Endodermal cell (in vitro differentiated cells): ENCODE data around the gene PHYKPL. TPM values are rescaled to one million over a fixed set of nuclear protein-coding genes. Genes with fewer than 3 reads are reported as not detected.

Experiments
- DNase-seq: peaks from one replicate; pipeline ENCODE4 v3.0.0-alpha.2; 2017
- H3K27ac ChIP-seq: 2 replicates; pipeline ENCODE4 v1.5.1; 2013; ENCODE audit warnings: mild to moderate bottlenecking, low read depth, low read length, moderate library complexity
- H3K27me3 ChIP-seq: 2 replicates; pipeline ENCODE4 v1.6.1; 2013; ENCODE audit warnings: mild to moderate bottlenecking, low read length, moderate library complexity; ENCODE audit not compliant: insufficient read depth, control insufficient read depth, poor library complexity, severe bottlenecking
- H3K36me3 ChIP-seq: 2 replicates; pipeline ENCODE4 v1.7.0; 2013; ENCODE audit warnings: mild to moderate bottlenecking, low read length, moderate library complexity; ENCODE audit not compliant: control insufficient read depth, insufficient read depth
- H3K4me1 ChIP-seq: one replicate; pipeline ENCODE4 v1.7.0; 2013; ENCODE audit warnings: low read length; ENCODE audit not compliant: control insufficient read depth, insufficient read depth
- H3K4me3 ChIP-seq: 2 replicates; pipeline ENCODE4 v1.5.1; 2013; ENCODE audit warnings: mild to moderate bottlenecking, low read length, moderate library complexity
- H3K9ac ChIP-seq: 2 replicates; pipeline ENCODE4 v1.6.1; 2013; ENCODE audit warnings: mild to moderate bottlenecking, low read length, moderate library complexity; ENCODE audit not compliant: poor library complexity, severe bottlenecking; ENCODE audit errors: extremely low read depth
- H3K9me3 ChIP-seq: 2 replicates; pipeline ENCODE4 v1.6.1; 2013; ENCODE audit warnings: mild to moderate bottlenecking, low read length, moderate library complexity; ENCODE audit not compliant: control insufficient read depth
- H3K27ac Mint-ChIP-seq: 2 replicates; pipeline ENCODE4 v1.8.0; 2020; ENCODE audit warnings: mixed read lengths
- H3K27me3 Mint-ChIP-seq: 2 replicates; pipeline ENCODE4 v1.8.0; 2021; ENCODE audit warnings: mild to moderate bottlenecking, mixed read lengths; ENCODE audit not compliant: insufficient read depth
- H3K36me3 Mint-ChIP-seq: 2 replicates; pipeline ENCODE4 v1.8.0; 2020; ENCODE audit warnings: low read depth, mixed read lengths
- H3K4me1 Mint-ChIP-seq: 2 replicates; pipeline ENCODE4 v1.8.0; 2020; ENCODE audit warnings: mixed read lengths
- H3K4me3 Mint-ChIP-seq: 2 replicates; pipeline ENCODE4 v1.8.0; 2020; ENCODE audit warnings: mild to moderate bottlenecking, moderate library complexity, mixed read lengths
- H3K9me3 Mint-ChIP-seq: 2 replicates; pipeline ENCODE4 v1.8.0; 2020; ENCODE audit warnings: mild to moderate bottlenecking, mixed read lengths
- CTCF ChIP-seq: fragments of 200-600 bp; sonication (generic); conservative IDR thresholded peaks from 2 replicates; pipeline ENCODE4 v1.5.0; 2021; ENCODE audit warnings: antibody characterized with exemption, mild to moderate bottlenecking
- WGBS, 2 experiments: methylation state at CpG; one replicate each; pipeline versions ENCODE4 v1.1.5 to v1.1.7; 2013; ENCODE audit warnings: missing lambda C conversion rate in 2 of 2, mixed read lengths in 1 of 2; ENCODE audit not compliant: insufficient coverage in 1 of 2, insufficient read length in 1 of 2; 5-methylcytosine and 5-hydroxymethylcytosine counted together
- total RNA-seq, 2 donors: library from RNA; stranded (reverse); fragmentation: NEBNext Ultra II Directional in 1 of 2; extraction: Animal tissue kit (Norgen Biotek cat#: 25700) in 1 of 2; gene quantifications; 2 replicates in 1 of 2; 3 replicates in 1 of 2; pipeline ENCODE4 v1.2.1, GENCODE V29; 2021

Gene PHYKPL
- total RNA-seq, 2 donors from 2014 or later = 59.9 to 82.5 TPM

- H3K9ac ChIP-seq = no peak overlapping the region
- H3K4me1 ChIP-seq = no peaks in the 10 kb centered on the region
- 80 to 85% methylated on average over 7 to 8 of the region's 8 CpGs for WGBS, 2 experiments
- peaks cover 14% of the 10 kb centered on the region for H3K9me3 ChIP-seq
- peaks cover 4% of the 10 kb centered on the region for H3K4me1 Mint-ChIP-seq
- H3K4me3 Mint-ChIP-seq = no peak overlapping the region
- H3K27ac Mint-ChIP-seq = no peak overlapping the region
- DNase-seq = peak; percentile 78
- H3K27me3 ChIP-seq = no peaks in the 10 kb centered on the region
- H3K27me3 Mint-ChIP-seq = peaks cover 16% of the 10 kb centered on the region
- peaks cover 2% of the 10 kb centered on the region for H3K36me3 Mint-ChIP-seq
- H3K36me3 ChIP-seq = no peaks in the 10 kb centered on the region
- H3K27ac ChIP-seq = no peak overlapping the region
- peak; percentile 70 for TF ChIP-seq CTCF
- H3K9me3 Mint-ChIP-seq = peaks cover 18% of the 10 kb centered on the region
- no peak overlapping the region for H3K4me3 ChIP-seq
These were observed 35.6 kb downstream of the PHYKPL start for GRCh38 chr5:178196986-178197385.

GRCh38 chr5:178196281-178196812 is 36.3 kb downstream of the PHYKPL start:
- Mint-ChIP-seq H3K36me3 (peaks cover 2% of the 10 kb centered on the region), H3K27me3 (peaks cover 16% of the 10 kb centered on the region), H3K4me3 (no peak overlapping the region), H3K4me1 (peaks cover 4% of the 10 kb centered on the region), H3K9me3 (peaks cover 21% of the 10 kb centered on the region), H3K27ac (no peak overlapping the region)
- H3K4me1 ChIP-seq = no peaks in the 10 kb centered on the region
- peaks cover 16% of the 10 kb centered on the region for H3K9me3 ChIP-seq
- DNase-seq = peak; percentile 53
- no peaks in the 10 kb centered on the region for H3K27me3 ChIP-seq
- WGBS, 2 experiments = 60 to 74% methylated on average over 1 to 7 of the region's 7 CpGs
- no peak overlapping the region for H3K9ac ChIP-seq
- no peak for TF ChIP-seq CTCF
- H3K4me3 ChIP-seq = no peak overlapping the region
- peak overlapping the region; percentile 51 for H3K27ac ChIP-seq
- H3K36me3 ChIP-seq = no peaks in the 10 kb centered on the region

- peak; percentile 56 for DNase-seq
- Histone ChIP-seq H3K36me3 (no peaks in the 10 kb centered on the region), H3K4me3 (no peak overlapping the region), H3K4me1 (no peaks in the 10 kb centered on the region), H3K9ac (no peak overlapping the region), H3K27me3 (no peaks in the 10 kb centered on the region), H3K27ac (no peak overlapping the region), H3K9me3 (peaks cover 16% of the 10 kb centered on the region)
- H3K4me1 Mint-ChIP-seq = peaks cover 4% of the 10 kb centered on the region
- no peak for TF ChIP-seq CTCF
- no peak overlapping the region for H3K27ac Mint-ChIP-seq
- peaks cover 8% of the 10 kb centered on the region for H3K27me3 Mint-ChIP-seq
- H3K36me3 Mint-ChIP-seq = peaks cover 2% of the 10 kb centered on the region
- peaks cover 22% of the 10 kb centered on the region for H3K9me3 Mint-ChIP-seq
- no peak overlapping the region for H3K4me3 Mint-ChIP-seq
- 63 to 75% methylated on average over 4 to 7 of the region's 7 CpGs for WGBS, 2 experiments
These were observed 38.6 kb downstream of the PHYKPL start for GRCh38 chr5:178194026-178194425.
